Measurements from ENCODE around the gene LHFPL6.

- TF ChIP-seq CTCF (IDR thresholded peaks at IDR 0.05; ENCODE audit: low read length) (no peak), EZH2 (optimal IDR thresholded peaks at IDR 0.05; ENCODE audit: low read depth, low read length) (no peak)
These were observed 104.4 kb downstream of the LHFPL6 start for GRCh38 chr13:39498471-39499114.

Data from MM.1S (cell line).